ENCODE measurements around the gene BBS5.
"Not testable (repeated sequence)": the region's sequence is repeated elsewhere in the genome, so short reads cannot be mapped to it uniquely, and the experiment has no call there.

BBS5 gene

GRCh38 chr2:169528271-169528701 is 49.0 kb downstream of the BBS5 start:
- peak; percentile 86 for TF ChIP-seq CTCF (IDR thresholded peaks at IDR 0.05; ENCODE audit: low read depth, low read length, missing control alignments)
- peak; percentile 33 for DNase-seq (ENCODE audit: extremely low read depth, low read depth)
- H3K4me3 ChIP-seq (replicated peaks; ENCODE audit: low read depth, low read length) = no peak overlapping the region

- not testable (repeated sequence) for DNase-seq (ENCODE audit: extremely low read depth, low read depth); H3K4me3 ChIP-seq (replicated peaks; ENCODE audit: low read depth, low read length)
Observed at GRCh38 chr2:169539460-169539859, 60.2 kb downstream of the BBS5 start.

GRCh38 chr2:169540146-169540545 is 60.9 kb downstream of the BBS5 start:
- DNase-seq (ENCODE audit: extremely low read depth, low read depth) = no peak
- no peak for TF ChIP-seq CTCF (IDR thresholded peaks at IDR 0.05; ENCODE audit: low read depth, low read length, missing control alignments)
- no peak overlapping the region for H3K4me3 ChIP-seq (replicated peaks; ENCODE audit: low read depth, low read length)

- no peak for DNase-seq (ENCODE audit: extremely low read depth, low read depth)
- no peak overlapping the region for H3K4me3 ChIP-seq (replicated peaks; ENCODE audit: low read depth, low read length)
- no peak for TF ChIP-seq CTCF (IDR thresholded peaks at IDR 0.05; ENCODE audit: low read depth, low read length, missing control alignments)
Observed at GRCh38 chr2:169542433-169542832, 63.1 kb downstream of the BBS5 start.

GRCh38 chr2:169546756-169547155 is 67.5 kb downstream of the BBS5 start:
- DNase-seq (ENCODE audit: extremely low read depth, low read depth) = no peak
- H3K4me3 ChIP-seq (replicated peaks; ENCODE audit: low read depth, low read length) = no peak overlapping the region
- no peak for TF ChIP-seq CTCF (IDR thresholded peaks at IDR 0.05; ENCODE audit: low read depth, low read length, missing control alignments)

All from HFF-Myc (cell line).